Endothelial cell of umbilical vein (primary cell): ENCODE measurements around the gene ZNF839. TPM values are rescaled to one million over a fixed set of nuclear protein-coding genes. Genes with fewer than 3 reads are reported as not detected.

Source experiments
- BruUV-seq: library from RNA; stranded (reverse); fragments of 400-500 nt; replicated peaks from 2 replicates; lab custom pipeline; 2021; lab: Mats Ljungman, UMichigan
- CTCF ChIA-PET: fragments of 300-600, 350-600 bp; sonication (Branson Sonifier 250); formaldehyde crosslinking; loops from one replicate; lab custom pipeline; 2021; ENCODE audit warnings: antibody characterized with exemption, inconsistent platforms; lab: Charles Lee
- POLR2A ChIA-PET: fragments of 300-600, 350-600 bp; sonication (Branson Sonifier 250); formaldehyde crosslinking; loops from one replicate; lab custom pipeline; 2021; ENCODE audit warnings: antibody characterized with exemption, inconsistent platforms; lab: Charles Lee
- DNase-seq: peaks from one replicate; pipeline ENCODE4 v3.0.0-alpha.2; 2011; ENCODE audit warnings: low read depth, low spot score
- FAIRE-seq: peaks from 2 replicates; lab custom pipeline; 2011; peaks lifted over from hg19 to GRCh38; lab: Jason Lieb, UNC
- H2AFZ ChIP-seq: 2 replicates; pipeline ENCODE4 v1.6.0; 2012; ENCODE audit warnings: low read depth, low read length, control low read depth, inconsistent platforms
- H3K27ac ChIP-seq: 2 replicates; pipeline ENCODE4 v1.5.1; 2011; ENCODE audit warnings: low read depth, mild to moderate bottlenecking, control low read depth, low read length, moderate library complexity; ENCODE audit not compliant: insufficient read depth
- H3K27me3 ChIP-seq, 2 experiments: 2 replicates each; pipeline versions ENCODE4 v1.6.0 to v1.6.1; 2011; ENCODE audit warnings: low read length in 2 of 2, mixed read lengths in 1 of 2; ENCODE audit not compliant: control insufficient read depth in 2 of 2, insufficient read depth in 2 of 2
- H3K36me3 ChIP-seq, 2 experiments: 2 replicates in 1 of 2; 3 replicates in 1 of 2; pipeline ENCODE4 v1.5.1; 2011; ENCODE audit warnings: low read length in 2 of 2, mild to moderate bottlenecking in 1 of 2, moderate library complexity in 1 of 2; ENCODE audit not compliant: control insufficient read depth in 2 of 2, insufficient read depth in 2 of 2; ENCODE audit errors: extremely low read depth in 1 of 2
- H3K4me1 ChIP-seq: 3 replicates; pipeline ENCODE4 v1.5.1; 2011; ENCODE audit warnings: mild to moderate bottlenecking, low read length; ENCODE audit not compliant: control insufficient read depth, insufficient read depth; ENCODE audit errors: extremely low read depth
- H3K4me2 ChIP-seq: 2 replicates; pipeline ENCODE4 v1.6.1; 2011; ENCODE audit warnings: low read length, control low read depth, mixed read lengths; ENCODE audit not compliant: insufficient read depth
- H3K4me3 ChIP-seq, 3 experiments: fragments of 200-600 bp in 1 of 3; sonication (generic), shearing (Covaris generic) in 1 of 3; replicated peaks in 1 of 3; 2 replicates each; pipeline ENCODE4 v1.5.1; 2011 to 2016; ENCODE audit warnings: control low read depth in 3 of 3, low read length in 3 of 3, mild to moderate bottlenecking in 2 of 3, inconsistent platforms in 1 of 3, low read depth in 1 of 3, moderate library complexity in 1 of 3; ENCODE audit not compliant: insufficient read depth in 1 of 3
- H3K79me2 ChIP-seq: 2 replicates; pipeline ENCODE4 v1.6.0; 2012; ENCODE audit warnings: low read length, inconsistent platforms; ENCODE audit not compliant: control insufficient read depth, insufficient read depth
- H3K9ac ChIP-seq: replicated peaks from 2 replicates; pipeline ENCODE3; 2011; ENCODE audit warnings: low read length, control low read depth; ENCODE audit not compliant: insufficient read depth; ENCODE audit errors: extremely low read depth
- H3K9me1 ChIP-seq: replicated peaks from 3 replicates; pipeline ENCODE4 v1.6.0; 2011; ENCODE audit warnings: mild to moderate bottlenecking, low read length; ENCODE audit not compliant: control insufficient read depth, insufficient read depth; ENCODE audit errors: extremely low read depth
- H3K9me3 ChIP-seq: replicated peaks from 2 replicates; pipeline ENCODE4 v1.5.1; 2012; ENCODE audit warnings: low read length, inconsistent platforms; ENCODE audit not compliant: control insufficient read depth, insufficient read depth
- H4K20me1 ChIP-seq: replicated peaks from 2 replicates; pipeline ENCODE3; 2011; ENCODE audit warnings: mild to moderate bottlenecking, low read length; ENCODE audit not compliant: control insufficient read depth, insufficient read depth; ENCODE audit errors: extremely low read depth
- EZH2 ChIP-seq: IDR thresholded peaks from 2 replicates; pipeline ENCODE4 v1.6.1; 2012; ENCODE audit warnings: borderline replicate concordance, low read depth, mild to moderate bottlenecking, moderate library complexity, low read length, inconsistent platforms; ENCODE audit not compliant: severe bottlenecking
- FOS ChIP-seq: IDR thresholded peaks from 2 replicates; pipeline ENCODE4 v1.6.1; 2011; ENCODE audit warnings: mild to moderate bottlenecking, low read length, moderate library complexity, borderline replicate concordance; ENCODE audit not compliant: insufficient read depth
- MYC ChIP-seq: IDR thresholded peaks from one replicate; pipeline ENCODE4 v1.6.1; 2011; ENCODE audit warnings: mild to moderate bottlenecking, low read depth, low read length
- POLR2AphosphoS5 ChIP-seq: IDR thresholded peaks from 2 replicates; pipeline ENCODE4 v1.6.1; 2012; ENCODE audit warnings: low read depth, mild to moderate bottlenecking, control low read depth, low read length, moderate library complexity; ENCODE audit not compliant: insufficient read depth
- dilution Hi-C: fragments of 300-500 bp; cut with MboI; formaldehyde crosslinking; loops from one replicate; pipeline ENCODE4 v1.15.0; 2019; ENCODE audit warnings: low sequenced_read_pairs; ENCODE audit not compliant: extremely low pct_ligation_motif_present
- intact Hi-C: fragments of 100-400 bp; cut with micrococcal nuclease; formaldehyde crosslinking; loops from one replicate; pipeline ENCODE4 v1.10.0; 2022
- polyA plus RNA-seq, 4 experiments: library from polyadenylated mRNA; depleted of rRNA in 3 of 4; stranded (reverse) in 3 of 4; unstranded in 1 of 4; fragments of >200 nt; gene quantifications; 2 replicates each; pipeline versions ENCODE4 v1.2.1 to v1.2.3, GENCODE V29; 2011 to 2012; ENCODE audit warnings: missing spikeins in 1 of 4
- total RNA-seq: library from RNA; stranded (reverse); gene quantifications from 2 replicates; pipeline ENCODE4 v1.2.3, GENCODE V29; 2021
- TF ChIP-seq, protein P1 (sequence below), 2 donors: IDR thresholded peaks; 1 replicate in 1 of 2; 2 replicates in 1 of 2; pipeline ENCODE4 v1.5.1; 2011; ENCODE audit warnings: low read length in 2 of 2, mild to moderate bottlenecking in 2 of 2, moderate library complexity in 2 of 2, control low read depth in 1 of 2, inconsistent platforms in 1 of 2, low read depth in 1 of 2; ENCODE audit not compliant: insufficient read depth in 1 of 2; ENCODE audit errors: extremely low read depth in 1 of 2
- TF ChIP-seq, protein P2 (sequence below): IDR thresholded peaks from 2 replicates; pipeline ENCODE4 v1.6.1; 2011; ENCODE audit not compliant: insufficient read depth, insufficient read length

The ZNF839 gene
- total and polyA plus RNA-seq, 2 donors (not counting 3 experiments of a cell fraction or from before 2014, with no cell fraction given) = 9.8 to 12.5 TPM

DNA sequence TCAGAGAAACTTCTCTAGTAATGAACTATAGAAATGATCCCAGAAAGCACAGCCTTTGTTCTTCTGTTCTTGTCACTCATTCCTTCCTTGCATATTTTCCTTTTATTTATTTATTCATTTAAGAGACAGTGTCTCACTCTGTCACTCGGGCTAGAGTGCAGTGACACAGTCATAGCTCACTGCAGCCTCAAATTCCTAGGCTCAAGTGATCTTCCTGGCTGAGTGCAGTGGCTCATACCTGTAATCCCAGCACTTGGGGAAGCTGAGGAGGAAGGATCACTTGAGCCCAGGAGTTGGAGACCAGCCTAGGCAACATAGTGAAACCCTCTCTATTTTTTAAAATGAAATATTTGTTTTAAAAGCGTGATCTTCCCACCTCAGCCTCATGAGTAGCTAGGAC, 54.7 kb downstream of the ZNF839 start:
- POLR2A ChIA-PET = no interaction called here
- Histone ChIP-seq H3K27ac (no peak overlapping the region), H3K4me1 (no peaks in the 10 kb centered on the region), H3K27me3 (no peaks in the 10 kb centered on the region), H2AFZ (no peak overlapping the region), H3K9me1 (no peaks in the 10 kb centered on the region), H3K36me3 (peaks cover 2 to 4% of the 10 kb centered on the region in 2 experiments), H3K4me3 (no peak overlapping the region), H3K4me2 (no peak overlapping the region), H4K20me1 (peaks cover 3% of the 10 kb centered on the region), H3K9me3 (no peaks in the 10 kb centered on the region), H3K79me2 (peaks cover 5% of the 10 kb centered on the region), H3K9ac (no peak overlapping the region)
- CTCF ChIA-PET = no interaction called here
- dilution Hi-C loops (no loop called here), intact Hi-C loops (no loop called here)
- no TSS peak for BruUV-seq
- TF ChIP-seq EZH2 = no peak
- no peak for TF ChIP-seq POLR2AphosphoS5
- TF ChIP-seq, protein P1, sequence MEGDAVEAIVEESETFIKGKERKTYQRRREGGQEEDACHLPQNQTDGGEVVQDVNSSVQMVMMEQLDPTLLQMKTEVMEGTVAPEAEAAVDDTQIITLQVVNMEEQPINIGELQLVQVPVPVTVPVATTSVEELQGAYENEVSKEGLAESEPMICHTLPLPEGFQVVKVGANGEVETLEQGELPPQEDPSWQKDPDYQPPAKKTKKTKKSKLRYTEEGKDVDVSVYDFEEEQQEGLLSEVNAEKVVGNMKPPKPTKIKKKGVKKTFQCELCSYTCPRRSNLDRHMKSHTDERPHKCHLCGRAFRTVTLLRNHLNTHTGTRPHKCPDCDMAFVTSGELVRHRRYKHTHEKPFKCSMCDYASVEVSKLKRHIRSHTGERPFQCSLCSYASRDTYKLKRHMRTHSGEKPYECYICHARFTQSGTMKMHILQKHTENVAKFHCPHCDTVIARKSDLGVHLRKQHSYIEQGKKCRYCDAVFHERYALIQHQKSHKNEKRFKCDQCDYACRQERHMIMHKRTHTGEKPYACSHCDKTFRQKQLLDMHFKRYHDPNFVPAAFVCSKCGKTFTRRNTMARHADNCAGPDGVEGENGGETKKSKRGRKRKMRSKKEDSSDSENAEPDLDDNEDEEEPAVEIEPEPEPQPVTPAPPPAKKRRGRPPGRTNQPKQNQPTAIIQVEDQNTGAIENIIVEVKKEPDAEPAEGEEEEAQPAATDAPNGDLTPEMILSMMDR (IDR thresholded peaks at IDR 0.05; ENCODE audit: extremely low read depth in 1 of 2, insufficient read depth in 1 of 2, low read depth in 1 of 2, low read length in 2 of 2) = no peak
- TF ChIP-seq MYC = no peak
- TF ChIP-seq FOS = no peak
- TF ChIP-seq, protein P2, sequence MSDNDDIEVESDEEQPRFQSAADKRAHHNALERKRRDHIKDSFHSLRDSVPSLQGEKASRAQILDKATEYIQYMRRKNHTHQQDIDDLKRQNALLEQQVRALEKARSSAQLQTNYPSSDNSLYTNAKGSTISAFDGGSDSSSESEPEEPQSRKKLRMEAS = no peak
- no peak for DNase-seq
- FAIRE-seq = no peak
